Mesendoderm (in vitro differentiated cells): ENCODE data around the gene SNX30.

Experiments
- DNase-seq: peaks from one replicate; pipeline ENCODE4 v3.0.0; 2013
- H2AK5ac ChIP-seq: 2 replicates; pipeline ENCODE4 v1.6.1; 2013; ENCODE audit warnings: low read length, inconsistent platforms
- H2BK120ac ChIP-seq: 2 replicates; pipeline ENCODE4 v1.6.1; 2013; ENCODE audit warnings: low read depth, mild to moderate bottlenecking, low read length, moderate library complexity, mixed read lengths
- H2BK15ac ChIP-seq: replicated peaks from 2 replicates; pipeline ENCODE4 v1.6.1; 2013; ENCODE audit warnings: low read depth, mild to moderate bottlenecking, moderate library complexity
- H2BK5ac ChIP-seq: 2 replicates; pipeline ENCODE4 v1.6.1; 2013; ENCODE audit warnings: low read length, inconsistent platforms
- H3K18ac ChIP-seq: 2 replicates; pipeline ENCODE4 v1.6.1; 2013; ENCODE audit warnings: mild to moderate bottlenecking, low read length, mixed read lengths
- H3K23ac ChIP-seq: one replicate; pipeline ENCODE4 v1.6.1; 2013; ENCODE audit warnings: low read length
- H3K27ac ChIP-seq: 2 replicates; pipeline ENCODE4 v1.5.1; 2013; ENCODE audit warnings: low read depth, mild to moderate bottlenecking, inconsistent platforms, low read length, moderate library complexity
- H3K27me3 ChIP-seq: 2 replicates; pipeline ENCODE4 v1.6.1; 2013; ENCODE audit warnings: low read length, control low read depth, mild to moderate bottlenecking, inconsistent platforms; ENCODE audit not compliant: insufficient read depth, poor library complexity
- H3K36me3 ChIP-seq: 2 replicates; pipeline ENCODE4 v1.6.1; 2013; ENCODE audit warnings: low read length, inconsistent platforms; ENCODE audit not compliant: control insufficient read depth, insufficient read depth
- H3K4ac ChIP-seq: one replicate; pipeline ENCODE4 v1.6.1; 2013; ENCODE audit warnings: low read depth, mild to moderate bottlenecking, low read length, moderate library complexity
- H3K4me1 ChIP-seq: 2 replicates; pipeline ENCODE4 v1.6.1; 2013; ENCODE audit warnings: low read depth, low read length, inconsistent platforms; ENCODE audit not compliant: control insufficient read depth
- H3K4me2 ChIP-seq: 2 replicates; pipeline ENCODE4 v1.6.1; 2013; ENCODE audit warnings: low read length
- H3K4me3 ChIP-seq: 2 replicates; pipeline ENCODE4 v1.5.1; 2013; ENCODE audit warnings: mild to moderate bottlenecking, low read length
- H3K56ac ChIP-seq: one replicate; pipeline ENCODE4 v1.6.1; 2013; ENCODE audit warnings: low read length
- H3K79me1 ChIP-seq: 2 replicates; pipeline ENCODE4 v1.6.1; 2013; ENCODE audit warnings: low read length, inconsistent platforms
- H3K79me2 ChIP-seq: 2 replicates; pipeline ENCODE4 v1.6.1; 2013; ENCODE audit warnings: mild to moderate bottlenecking, low read length; ENCODE audit not compliant: control insufficient read depth, insufficient read depth
- H3K9ac ChIP-seq: 2 replicates; pipeline ENCODE4 v1.6.1; 2013; ENCODE audit warnings: low read length, inconsistent platforms
- H4K5ac ChIP-seq: one replicate; pipeline ENCODE4 v1.6.1; 2013; ENCODE audit warnings: low read length
- H4K8ac ChIP-seq: one replicate; pipeline ENCODE4 v1.6.1; 2013; ENCODE audit warnings: low read depth, mild to moderate bottlenecking, control low read depth, low read length, moderate library complexity
- WGBS: extraction: QIAGEN DNeasy Blood & Tissue Kit; methylation state at CpG from one replicate; pipeline ENCODE4 v1.1.7; 2013; ENCODE audit warnings: low lambda C conversion rate, missing lambda C conversion rate; ENCODE audit not compliant: insufficient coverage; ENCODE audit errors: extremely low coverage; 5-methylcytosine and 5-hydroxymethylcytosine counted together

The SNX30 gene

GRCh38 chr9:112846528-112847488 lies 96.2 kb downstream of the SNX30 start:
- Histone ChIP-seq H2BK15ac (no peak overlapping the region), H3K27me3 (no peaks in the 10 kb centered on the region), H2AK5ac (no peak overlapping the region), H3K23ac (no peak overlapping the region), H3K4ac (no peak overlapping the region), H2BK5ac (no peak overlapping the region), H3K79me1 (no peaks in the 10 kb centered on the region), H3K79me2 (no peaks in the 10 kb centered on the region), H2BK120ac (no peak overlapping the region), H3K18ac (no peak overlapping the region), H4K5ac (no peak overlapping the region), H3K36me3 (no peaks in the 10 kb centered on the region), H3K9ac (no peak overlapping the region), H3K4me2 (no peak overlapping the region), H3K4me1 (peaks cover 4% of the 10 kb centered on the region), H3K27ac (no peak overlapping the region), H3K56ac (no peak overlapping the region), H3K4me3 (no peak overlapping the region), H4K8ac (no peak overlapping the region)
- no CpG with 5 or more reads among the region's 14 CpGs for WGBS
- no peak for DNase-seq

DNA sequence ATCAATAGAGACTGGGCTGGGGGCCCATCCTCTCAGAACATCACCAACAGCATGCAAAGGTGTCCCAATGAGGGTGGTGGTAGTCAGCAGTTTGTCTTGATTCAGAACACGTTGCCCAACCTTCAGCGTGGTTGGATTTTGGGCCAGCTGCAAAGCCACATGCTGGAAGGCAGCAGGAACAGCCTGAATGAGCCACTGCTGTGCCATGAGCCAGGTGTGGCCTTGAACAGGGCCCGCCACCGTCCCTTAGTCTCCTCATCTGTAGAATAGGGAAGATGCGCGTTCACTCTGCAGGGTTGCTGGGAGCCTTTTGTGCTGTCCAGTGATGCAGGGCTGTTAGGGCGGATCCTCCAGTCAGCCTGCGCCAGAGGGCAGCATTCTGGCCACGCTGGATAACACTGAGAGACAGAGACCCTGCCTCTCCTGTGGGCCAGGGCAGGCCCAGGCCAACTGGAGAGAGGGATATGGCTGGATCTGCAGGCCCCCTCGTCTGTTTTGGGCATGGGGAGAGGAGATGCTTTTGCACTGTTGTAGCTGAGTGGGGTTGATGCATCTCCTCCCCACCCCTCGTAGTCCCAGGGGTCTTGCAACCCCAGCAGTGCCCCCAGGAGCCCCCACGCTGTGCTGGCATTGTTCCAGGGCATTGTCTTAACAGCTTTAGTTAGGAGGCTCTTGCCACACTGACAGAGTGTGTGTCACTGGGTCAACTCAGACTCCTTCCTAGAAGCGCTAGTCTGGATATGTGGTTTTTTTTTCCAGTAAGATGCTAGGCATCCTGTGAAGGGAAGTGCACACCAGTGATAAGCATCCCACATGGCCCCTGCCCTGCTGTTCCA lies 98.0 kb downstream of the SNX30 start:
- DNase-seq, result no peak
- Histone ChIP-seq H3K18ac (no peak overlapping the region), H3K4ac (no peak overlapping the region), H3K36me3 (no peaks in the 10 kb centered on the region), H3K27me3 (no peaks in the 10 kb centered on the region), H3K23ac (no peak overlapping the region), H2BK5ac (no peak overlapping the region), H3K27ac (no peak overlapping the region), H3K56ac (no peak overlapping the region), H2BK120ac (no peak overlapping the region), H4K5ac (no peak overlapping the region), H2BK15ac (no peak overlapping the region), H3K79me2 (no peaks in the 10 kb centered on the region), H4K8ac (no peak overlapping the region), H3K4me3 (no peak overlapping the region), H2AK5ac (no peak overlapping the region), H3K4me1 (peaks cover 4% of the 10 kb centered on the region), H3K9ac (no peak overlapping the region), H3K79me1 (no peaks in the 10 kb centered on the region), H3K4me2 (no peak overlapping the region)
- no CpG with 5 or more reads among the region's 13 CpGs for WGBS

GRCh38 chr9:112849363-112849922 lies 98.9 kb downstream of the SNX30 start:
- no CpG with 5 or more reads among the region's 6 CpGs for WGBS

GRCh38 chr9:112850840-112851239 lies 100.3 kb downstream of the SNX30 start:
- Histone ChIP-seq H3K9ac (no peak overlapping the region), H3K79me2 (no peaks in the 10 kb centered on the region), H3K27ac (no peak overlapping the region), H2BK120ac (no peak overlapping the region), H4K5ac (no peak overlapping the region), H4K8ac (no peak overlapping the region), H2BK15ac (no peak overlapping the region), H2BK5ac (no peak overlapping the region), H3K4me3 (no peak overlapping the region), H3K36me3 (no peaks in the 10 kb centered on the region), H3K27me3 (no peaks in the 10 kb centered on the region), H2AK5ac (no peak overlapping the region), H3K4me1 (peaks cover 4% of the 10 kb centered on the region), H3K18ac (no peak overlapping the region), H3K4me2 (no peak overlapping the region), H3K56ac (no peak overlapping the region), H3K4ac (no peak overlapping the region), H3K79me1 (no peaks in the 10 kb centered on the region), H3K23ac (no peak overlapping the region)
- DNase-seq, result no peak
- no CpG with 5 or more reads among the region's 6 CpGs for WGBS

More at GRCh38 chr9:112849363-112849922, 98.9 kb downstream of the SNX30 start:
- Histone ChIP-seq H2BK120ac (no peak overlapping the region), H3K23ac (no peak overlapping the region), H2BK5ac (no peak overlapping the region), H4K8ac (no peak overlapping the region), H3K27me3 (no peaks in the 10 kb centered on the region), H3K27ac (no peak overlapping the region), H3K9ac (no peak overlapping the region), H3K4me2 (no peak overlapping the region), H3K36me3 (no peaks in the 10 kb centered on the region), H3K4me3 (no peak overlapping the region), H3K79me1 (no peaks in the 10 kb centered on the region), H2AK5ac (no peak overlapping the region), H3K56ac (no peak overlapping the region), H3K4ac (no peak overlapping the region), H2BK15ac (no peak overlapping the region), H4K5ac (no peak overlapping the region), H3K79me2 (no peaks in the 10 kb centered on the region), H3K18ac (no peak overlapping the region), H3K4me1 (peaks cover 4% of the 10 kb centered on the region)
- DNase-seq, result no peak

GRCh38 chr9:112852741-112853504 lies 102.4 kb downstream of the SNX30 start:
- Histone ChIP-seq H3K79me1 (no peaks in the 10 kb centered on the region), H2BK5ac (no peak overlapping the region), H4K8ac (no peak overlapping the region), H3K4me2 (no peak overlapping the region), H3K4ac (no peak overlapping the region), H4K5ac (no peak overlapping the region), H3K4me1 (no peaks in the 10 kb centered on the region), H3K79me2 (no peaks in the 10 kb centered on the region), H3K36me3 (no peaks in the 10 kb centered on the region), H3K18ac (no peak overlapping the region), H3K27me3 (no peaks in the 10 kb centered on the region), H2AK5ac (no peak overlapping the region), H3K9ac (no peak overlapping the region), H3K56ac (no peak overlapping the region), H2BK15ac (no peak overlapping the region), H3K23ac (no peak overlapping the region), H3K4me3 (no peak overlapping the region), H2BK120ac (no peak overlapping the region), H3K27ac (no peak overlapping the region)
- no peak for DNase-seq
- WGBS, result no CpG with 5 or more reads among the region's 13 CpGs
